GM19023 (cell line): ENCODE data around the gene PSPC1.
"Not testable (repeated sequence)": the region's sequence is repeated elsewhere in the genome, so short reads cannot be mapped to it uniquely, and the experiment has no call there.

ENCODE experiments used
- ATAC-seq: cut with Tn5 transposase; IDR thresholded peaks from one replicate; pipeline ENCODE4 v1.9.1; 2021; ENCODE audit warnings: mild to moderate bottlenecking, moderate library complexity; ENCODE audit not compliant: unreplicated experiment

Gene PSPC1

DNA sequence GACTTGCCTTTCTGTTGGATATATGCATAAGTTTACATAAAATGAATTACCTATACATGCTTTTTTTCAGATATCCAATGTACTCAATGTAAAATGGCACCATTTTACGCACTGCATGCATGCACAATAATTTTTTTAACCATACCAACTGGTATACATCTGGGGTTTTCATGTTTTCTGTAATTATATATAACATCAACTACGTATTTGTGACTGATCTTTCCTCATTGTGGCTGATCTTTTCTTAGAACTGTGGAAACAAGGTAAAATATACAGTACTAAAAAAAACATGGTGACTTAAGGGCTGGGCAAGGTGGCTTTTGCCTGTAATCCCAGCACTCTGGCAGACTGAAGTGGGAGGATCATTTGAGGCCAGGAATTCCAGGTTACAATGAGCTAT is 18.5 kb downstream of the PSPC1 start:
- ATAC-seq = no peak

- ATAC-seq = no peak
Observed at GRCh38 chr13:19763618-19764017, 19.1 kb downstream of the PSPC1 start.

- ATAC-seq = no peak
Observed at GRCh38 chr13:19759669-19760068, 23.1 kb downstream of the PSPC1 start.

GRCh38 chr13:19742643-19743042 is 40.1 kb downstream of the PSPC1 start:
- no peak for ATAC-seq

- ATAC-seq = no peak
Observed at GRCh38 chr13:19737844-19738557, 44.7 kb downstream of the PSPC1 start.

- ATAC-seq = no peak
Observed at GRCh38 chr13:19726611-19727010, 56.1 kb downstream of the PSPC1 start.

DNA sequence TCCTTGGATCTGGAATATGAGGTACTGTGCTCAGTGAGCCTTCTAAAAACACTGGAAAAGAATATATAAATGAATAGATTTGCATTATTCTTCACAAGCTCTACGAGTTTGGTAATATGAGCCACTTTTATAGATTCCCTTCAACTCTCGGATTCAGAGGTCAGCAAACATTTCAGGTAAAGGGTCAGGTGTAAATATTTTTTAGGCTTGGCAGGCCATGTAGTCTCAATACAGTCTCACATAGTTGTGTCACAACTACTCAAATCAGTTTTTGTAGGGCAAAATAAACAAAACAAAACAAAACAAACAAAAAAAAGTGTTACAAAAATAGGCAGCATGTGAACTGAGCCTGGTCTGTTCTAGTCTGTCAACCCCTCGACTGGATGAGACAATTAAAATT is 57.4 kb downstream of the PSPC1 start:
- no peak for ATAC-seq

GRCh38 chr13:19720039-19720438 is 62.7 kb downstream of the PSPC1 start:
- ATAC-seq = no peak

- no peak for ATAC-seq
Observed at GRCh38 chr13:19713186-19713965, 69.4 kb downstream of the PSPC1 start.

GRCh38 chr13:19709782-19710181 is 73.0 kb downstream of the PSPC1 start:
- ATAC-seq = not testable (repeated sequence)

DNA sequence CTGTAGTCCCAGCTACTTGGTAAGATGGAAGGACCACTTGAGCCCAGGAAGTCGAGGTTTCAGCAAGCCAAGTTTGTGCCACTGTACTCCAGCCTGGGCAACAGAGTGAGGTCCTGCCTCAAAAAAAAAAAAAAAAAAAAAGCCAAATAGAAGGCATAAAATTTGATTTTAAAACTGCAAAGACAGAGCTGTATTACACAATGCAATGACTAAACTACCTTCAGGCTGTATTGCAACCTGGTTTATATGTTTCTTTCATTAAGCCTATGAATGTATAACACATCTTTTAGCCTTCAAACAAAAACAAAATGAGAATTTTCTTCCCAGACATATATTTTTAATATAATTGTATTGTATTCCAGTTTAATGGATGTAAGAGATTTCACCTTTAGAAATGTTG is 73.7 kb downstream of the PSPC1 start:
- ATAC-seq = not testable (repeated sequence)

- not testable (repeated sequence) for ATAC-seq
Observed at GRCh38 chr13:19704256-19704655, 78.5 kb downstream of the PSPC1 start.

DNA sequence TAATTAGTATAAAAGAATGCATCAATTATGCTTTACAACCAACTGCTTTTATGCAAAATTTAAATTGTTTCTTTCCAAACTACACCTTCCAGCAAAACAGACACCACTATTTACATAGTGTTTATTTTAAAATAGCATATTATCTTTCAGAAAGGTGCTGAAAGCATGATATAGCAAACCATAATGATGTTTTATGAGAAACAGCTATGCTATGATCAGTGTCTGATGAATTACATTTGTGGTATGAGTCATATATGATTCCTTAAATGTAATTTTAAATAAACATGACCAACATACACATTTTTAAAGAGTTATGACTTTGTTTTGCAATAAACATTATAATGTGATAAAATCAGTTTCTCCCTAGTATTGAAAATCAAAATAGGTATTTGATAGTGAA is 81.1 kb downstream of the PSPC1 start:
- ATAC-seq = not testable (repeated sequence)

- not testable (repeated sequence) for ATAC-seq
Observed at GRCh38 chr13:19700963-19701362, 81.8 kb downstream of the PSPC1 start.

DNA sequence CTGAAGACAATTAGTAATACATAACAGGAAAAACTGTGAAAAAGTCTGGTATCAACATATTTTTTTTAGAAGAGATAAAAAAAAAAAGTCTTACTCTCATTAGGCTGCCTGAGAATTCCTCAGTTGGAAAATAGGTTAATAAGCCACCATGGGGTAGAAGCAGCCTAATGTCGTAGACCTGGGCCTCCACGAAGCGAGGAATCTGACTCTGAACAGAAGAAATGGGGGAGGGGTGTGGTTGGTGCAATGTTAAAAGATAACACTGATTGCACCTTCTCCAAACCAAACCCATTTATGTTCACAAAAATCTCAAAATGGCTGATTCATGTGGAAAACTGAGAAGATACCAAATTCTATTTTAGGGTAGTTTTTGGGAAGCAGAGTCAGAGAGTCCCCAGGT is 86.9 kb downstream of the PSPC1 start:
- no peak for ATAC-seq

DNA sequence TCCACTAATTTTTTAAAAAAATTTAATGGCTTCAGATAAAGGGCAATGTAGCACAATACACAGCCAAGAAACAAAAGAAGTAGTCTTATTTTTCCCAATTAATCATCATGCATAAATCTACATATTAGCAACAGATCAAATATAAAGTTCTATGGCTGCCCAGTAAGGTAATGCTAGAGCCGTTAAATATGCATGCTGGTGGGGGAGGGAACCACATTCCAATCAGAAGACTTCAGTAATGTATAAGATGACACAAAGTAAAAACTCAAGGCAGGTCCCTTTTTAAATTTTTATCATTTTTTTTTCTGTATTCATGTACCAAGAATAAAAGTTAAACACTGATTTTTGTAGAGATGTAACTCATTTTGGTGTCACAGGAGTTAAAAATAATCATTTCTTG is 87.3 kb downstream of the PSPC1 start:
- no peak for ATAC-seq

- ATAC-seq = not testable (repeated sequence)
Observed at GRCh38 chr13:19691447-19691846, 91.3 kb downstream of the PSPC1 start.

- no peak for ATAC-seq
Observed at GRCh38 chr13:19685437-19685836, 97.3 kb downstream of the PSPC1 start.

- no peak for ATAC-seq
Observed at GRCh38 chr13:19685034-19685433, 97.7 kb downstream of the PSPC1 start.

- ATAC-seq = no peak
Observed at GRCh38 chr13:19681517-19681916, 101.2 kb downstream of the PSPC1 start.

DNA sequence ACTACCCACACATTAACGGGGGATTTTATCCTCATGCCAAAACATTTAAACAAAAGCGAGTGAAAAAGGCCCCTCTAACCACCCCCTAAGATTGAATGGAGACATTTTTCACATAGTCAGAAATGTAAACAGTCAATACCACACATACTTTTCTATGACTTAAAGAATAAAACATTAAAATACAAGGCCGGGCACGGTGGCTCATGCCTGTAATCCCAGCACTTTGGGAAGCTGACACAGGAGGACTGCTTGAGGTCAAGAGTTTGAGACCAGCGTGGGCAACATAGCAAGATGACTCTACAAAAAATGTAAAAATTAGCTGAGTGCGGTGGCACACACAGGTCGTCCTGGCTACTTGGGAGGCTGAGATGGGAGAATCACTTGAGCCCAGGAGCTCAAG is 102.0 kb downstream of the PSPC1 start:
- no peak for ATAC-seq

GRCh38 chr13:19676168-19676567 is 106.6 kb downstream of the PSPC1 start:
- ATAC-seq = no peak
